Measurements from ENCODE around the gene USP16.

Gene USP16

GRCh38 chr21:29082046-29082815, 57.8 kb downstream of the USP16 start:
- H3K36me3 Mint-ChIP-seq: peaks cover 6 to 14% of the 10 kb centered on the region in 2 donors
- peaks cover 0 to 1% of the 10 kb centered on the region in 2 donors for H3K9me3 Mint-ChIP-seq
- ATAC-seq (replicated peaks) (no peak), DNase-seq (no peak)
- H3K27me3 Mint-ChIP-seq: no peaks in the 10 kb centered on the region
- no peak overlapping the region for H3K27ac Mint-ChIP-seq
- H3K4me3 Mint-ChIP-seq: no peak overlapping the region
- peaks cover 24 to 34% of the 10 kb centered on the region in 2 donors for H3K4me1 Mint-ChIP-seq

GRCh38 chr21:29083306-29083705, 58.8 kb downstream of the USP16 start:
- no peak overlapping the region for H3K27ac Mint-ChIP-seq
- H3K27me3 Mint-ChIP-seq: no peaks in the 10 kb centered on the region
- H3K4me1 Mint-ChIP-seq: peaks cover 21 to 24% of the 10 kb centered on the region in 2 donors
- H3K4me3 Mint-ChIP-seq: no peak overlapping the region
- H3K9me3 Mint-ChIP-seq: no peaks in the 10 kb centered on the region
- peaks cover 6 to 14% of the 10 kb centered on the region in 2 donors for H3K36me3 Mint-ChIP-seq
- ATAC-seq (replicated peaks) (no peak), DNase-seq (no peak)

GRCh38 chr21:29084372-29084771, 59.9 kb downstream of the USP16 start:
- Mint-ChIP-seq H3K4me3 (no peak overlapping the region), H3K9me3 (no peaks in the 10 kb centered on the region), H3K4me1 (peaks cover 12 to 14% of the 10 kb centered on the region in 2 donors), H3K27ac (no peak overlapping the region), H3K27me3 (no peaks in the 10 kb centered on the region), H3K36me3 (peaks cover 6 to 8% of the 10 kb centered on the region in 2 donors)
- DNase-seq (no peak), ATAC-seq (replicated peaks) (no peak)

GRCh38 chr21:29085106-29085752, 60.8 kb downstream of the USP16 start:
- no peak overlapping the region for H3K27ac Mint-ChIP-seq
- ATAC-seq (replicated peaks) (no peak), DNase-seq (no peak)
- peaks cover 5 to 7% of the 10 kb centered on the region in 2 donors for H3K4me1 Mint-ChIP-seq
- peaks cover 6 to 8% of the 10 kb centered on the region in 2 donors for H3K36me3 Mint-ChIP-seq
- no peaks in the 10 kb centered on the region for H3K9me3 Mint-ChIP-seq
- no peak overlapping the region for H3K4me3 Mint-ChIP-seq
- H3K27me3 Mint-ChIP-seq: no peaks in the 10 kb centered on the region

GRCh38 chr21:29091033-29091432, 66.6 kb downstream of the USP16 start:
- no peak for ATAC-seq (replicated peaks)
- Mint-ChIP-seq H3K27me3 (no peaks in the 10 kb centered on the region), H3K27ac (no peak overlapping the region), H3K36me3 (peaks cover 9 to 18% of the 10 kb centered on the region in 2 donors), H3K4me1 (peaks cover 0 to 4% of the 10 kb centered on the region in 2 donors), H3K9me3 (no peaks in the 10 kb centered on the region), H3K4me3 (no peak overlapping the region)
- no peak for DNase-seq

- DNase-seq (no peak), ATAC-seq (replicated peaks) (no peak)
- peaks cover 0 to 4% of the 10 kb centered on the region in 2 donors for H3K4me1 Mint-ChIP-seq
- H3K4me3 Mint-ChIP-seq: no peak overlapping the region
- peaks cover 9 to 20% of the 10 kb centered on the region in 2 donors for H3K36me3 Mint-ChIP-seq
- no peaks in the 10 kb centered on the region for H3K9me3 Mint-ChIP-seq
- peak overlapping the region; percentile 31 for H3K27ac Mint-ChIP-seq
- H3K27me3 Mint-ChIP-seq: no peaks in the 10 kb centered on the region
Observed at GRCh38 chr21:29092102-29092959, 67.9 kb downstream of the USP16 start.

- H3K27me3 Mint-ChIP-seq: no peaks in the 10 kb centered on the region
- H3K4me3 Mint-ChIP-seq: no peak overlapping the region
- peak overlapping the region; percentile 3 for H3K27ac Mint-ChIP-seq
- ATAC-seq (replicated peaks): no peak
- peaks cover 0 to 3% of the 10 kb centered on the region in 2 donors for H3K9me3 Mint-ChIP-seq
- H3K4me1 Mint-ChIP-seq: peaks cover 3 to 7% of the 10 kb centered on the region in 2 donors
- no peak for DNase-seq
- peaks cover 11 to 34% of the 10 kb centered on the region in 2 donors for H3K36me3 Mint-ChIP-seq
Observed at GRCh38 chr21:29096218-29097015, 71.9 kb downstream of the USP16 start.

- peaks cover 3 to 30% of the 10 kb centered on the region in 2 donors for H3K36me3 Mint-ChIP-seq
- DNase-seq: no peak
- H3K27me3 Mint-ChIP-seq: no peaks in the 10 kb centered on the region
- peaks cover 2 to 7% of the 10 kb centered on the region in 2 donors for H3K4me1 Mint-ChIP-seq
- peaks cover 0 to 3% of the 10 kb centered on the region in 2 donors for H3K9me3 Mint-ChIP-seq
- H3K4me3 Mint-ChIP-seq: no peak overlapping the region
- H3K27ac Mint-ChIP-seq: no peak overlapping the region
- ATAC-seq (replicated peaks): no peak
Observed at GRCh38 chr21:29098156-29098555, 73.7 kb downstream of the USP16 start.

- Mint-ChIP-seq H3K9me3 (peaks cover 0 to 3% of the 10 kb centered on the region in 2 donors), H3K4me1 (peaks cover 4 to 12% of the 10 kb centered on the region in 2 donors), H3K36me3 (peaks cover 14 to 35% of the 10 kb centered on the region in 2 donors), H3K27ac (no peak overlapping the region), H3K4me3 (no peak overlapping the region), H3K27me3 (no peaks in the 10 kb centered on the region)
- no peak for DNase-seq
- no peak for ATAC-seq (replicated peaks)
Observed at GRCh38 chr21:29102791-29103257, 78.4 kb downstream of the USP16 start.
